Measurements from ENCODE around the gene HS3ST2.
A peak's percentile ranks its signal among the peaks of the same experiment; 100 is the strongest.
"Not testable (repeated sequence)": the region's sequence is repeated elsewhere in the genome, so short reads cannot be mapped to it uniquely, and the experiment has no call there.

Gene HS3ST2

GRCh38 chr16:22805326-22805725 lies 8.6 kb upstream of the HS3ST2 start:
- TF ChIP-seq, protein P1, sequence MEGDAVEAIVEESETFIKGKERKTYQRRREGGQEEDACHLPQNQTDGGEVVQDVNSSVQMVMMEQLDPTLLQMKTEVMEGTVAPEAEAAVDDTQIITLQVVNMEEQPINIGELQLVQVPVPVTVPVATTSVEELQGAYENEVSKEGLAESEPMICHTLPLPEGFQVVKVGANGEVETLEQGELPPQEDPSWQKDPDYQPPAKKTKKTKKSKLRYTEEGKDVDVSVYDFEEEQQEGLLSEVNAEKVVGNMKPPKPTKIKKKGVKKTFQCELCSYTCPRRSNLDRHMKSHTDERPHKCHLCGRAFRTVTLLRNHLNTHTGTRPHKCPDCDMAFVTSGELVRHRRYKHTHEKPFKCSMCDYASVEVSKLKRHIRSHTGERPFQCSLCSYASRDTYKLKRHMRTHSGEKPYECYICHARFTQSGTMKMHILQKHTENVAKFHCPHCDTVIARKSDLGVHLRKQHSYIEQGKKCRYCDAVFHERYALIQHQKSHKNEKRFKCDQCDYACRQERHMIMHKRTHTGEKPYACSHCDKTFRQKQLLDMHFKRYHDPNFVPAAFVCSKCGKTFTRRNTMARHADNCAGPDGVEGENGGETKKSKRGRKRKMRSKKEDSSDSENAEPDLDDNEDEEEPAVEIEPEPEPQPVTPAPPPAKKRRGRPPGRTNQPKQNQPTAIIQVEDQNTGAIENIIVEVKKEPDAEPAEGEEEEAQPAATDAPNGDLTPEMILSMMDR (IDR thresholded peaks at IDR 0.05; ENCODE audit: low read depth, low read length): no peak
- DNase-seq (ENCODE audit: low read depth in 2 of 2): no peak
- no peak overlapping the region for H3K4me3 ChIP-seq (replicated peaks in 1 of 2; ENCODE audit: low read depth in 2 of 2, low read length in 2 of 2)

- no peak for DNase-seq (ENCODE audit: low read depth in 2 of 2)
- TF ChIP-seq, protein P1 (IDR thresholded peaks at IDR 0.05; ENCODE audit: low read depth, low read length): no peak
- H3K4me3 ChIP-seq (replicated peaks in 1 of 2; ENCODE audit: low read depth in 2 of 2, low read length in 2 of 2): no peak overlapping the region
Measured at GRCh38 chr16:22806811-22807210, 7.2 kb upstream of the HS3ST2 start.

DNA sequence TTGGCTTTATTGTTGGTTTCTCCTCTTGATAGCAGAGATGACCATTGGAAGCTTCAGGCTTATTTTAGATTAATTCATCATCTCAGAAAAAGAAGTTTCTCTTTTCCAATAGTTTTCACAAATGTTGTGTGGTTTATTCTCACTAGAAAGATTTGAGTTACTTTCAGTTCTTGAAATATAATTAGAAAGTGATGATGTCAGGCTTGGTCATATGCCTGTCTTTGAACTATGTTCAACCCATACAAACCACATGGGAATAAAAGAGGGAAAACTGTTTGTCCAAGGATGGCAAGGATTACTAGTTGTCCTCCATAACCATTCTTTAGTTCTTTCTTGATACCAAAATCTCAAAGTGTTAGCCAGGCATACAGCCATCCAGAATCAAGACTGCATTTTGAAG lies 3.7 kb upstream of the HS3ST2 start:
- DNase-seq (ENCODE audit: low read depth in 2 of 2): no peak

GRCh38 chr16:22813223-22813947 lies 577 bp upstream of the HS3ST2 start:
- no peak overlapping the region for H3K4me3 ChIP-seq (replicated peaks in 1 of 2; ENCODE audit: low read depth in 2 of 2, low read length in 2 of 2)
- TF ChIP-seq, protein P1 (IDR thresholded peaks at IDR 0.05; ENCODE audit: low read depth, low read length): peak; percentile 66
- DNase-seq (ENCODE audit: low read depth in 2 of 2): peak; percentile 12 to 35

More for the DNA sequence above, 3.7 kb upstream of the HS3ST2 start:
- TF ChIP-seq, protein P1 (IDR thresholded peaks at IDR 0.05; ENCODE audit: low read depth, low read length): no peak
- no peak overlapping the region for H3K4me3 ChIP-seq (replicated peaks in 1 of 2; ENCODE audit: low read depth in 2 of 2, low read length in 2 of 2)

DNA sequence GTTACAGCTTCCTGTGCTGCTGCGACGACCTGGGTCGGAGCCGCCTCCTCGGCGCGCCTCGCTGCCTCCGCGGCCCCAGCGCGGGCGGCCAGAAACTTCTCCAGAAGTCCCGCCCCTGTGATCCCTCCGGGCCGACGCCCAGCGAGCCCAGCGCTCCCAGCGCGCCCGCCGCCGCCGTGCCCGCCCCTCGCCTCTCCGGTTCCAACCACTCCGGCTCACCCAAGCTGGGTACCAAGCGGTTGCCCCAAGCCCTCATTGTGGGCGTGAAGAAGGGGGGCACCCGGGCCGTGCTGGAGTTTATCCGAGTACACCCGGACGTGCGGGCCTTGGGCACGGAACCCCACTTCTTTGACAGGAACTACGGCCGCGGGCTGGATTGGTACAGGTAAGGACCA lies 746 bp downstream of the HS3ST2 start:
- DNase-seq (ENCODE audit: low read depth in 2 of 2): no peak
- TF ChIP-seq, protein P1 (IDR thresholded peaks at IDR 0.05; ENCODE audit: low read depth, low read length): no peak
- H3K4me3 ChIP-seq (replicated peaks in 1 of 2; ENCODE audit: low read depth in 2 of 2, low read length in 2 of 2): no peak overlapping the region

DNA sequence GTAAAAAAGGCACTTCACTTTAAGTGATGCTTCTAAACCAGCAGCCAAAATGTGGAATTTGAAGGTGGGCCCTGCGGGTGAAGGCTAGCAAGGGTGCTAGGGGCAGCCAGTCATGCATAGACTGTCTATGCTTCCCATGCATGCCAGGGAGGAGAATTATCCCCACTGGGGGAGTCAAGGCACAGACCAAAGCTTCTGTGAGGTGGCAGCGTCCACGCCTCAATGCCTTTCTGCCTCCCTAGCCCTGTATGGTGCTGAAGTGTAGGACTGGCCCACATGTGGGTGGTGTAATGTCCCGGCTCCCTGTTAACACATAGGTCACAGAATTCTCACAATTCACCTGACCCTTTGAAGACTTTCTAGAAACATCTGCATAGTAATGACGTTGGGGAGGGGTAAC lies 1.9 kb downstream of the HS3ST2 start:
- TF ChIP-seq, protein P1 (IDR thresholded peaks at IDR 0.05; ENCODE audit: low read depth, low read length): no peak

DNA sequence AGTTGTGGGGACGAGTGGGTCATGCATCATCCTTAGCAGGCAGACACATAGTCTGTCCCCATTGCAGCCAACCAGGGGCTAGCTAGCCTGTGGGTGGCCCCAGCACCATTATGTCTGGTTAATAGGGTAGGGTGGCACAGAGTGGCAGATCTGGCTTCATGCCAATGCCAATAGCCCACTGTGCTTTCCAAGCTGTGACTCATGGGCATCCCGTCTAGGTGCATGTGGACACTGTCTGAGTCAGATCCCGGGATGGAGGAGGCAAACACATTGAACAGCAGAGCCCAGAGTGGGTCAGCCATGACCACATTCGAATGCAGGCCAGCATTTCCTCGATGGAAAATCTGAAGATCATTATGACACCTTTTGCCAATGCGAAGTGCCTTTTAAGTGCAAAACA lies 2.5 kb downstream of the HS3ST2 start:
- H3K4me3 ChIP-seq (replicated peaks in 1 of 2; ENCODE audit: low read depth in 2 of 2, low read length in 2 of 2): no peak overlapping the region
- TF ChIP-seq, protein P1 (IDR thresholded peaks at IDR 0.05; ENCODE audit: low read depth, low read length): no peak
- DNase-seq (ENCODE audit: low read depth in 2 of 2): no peak

More for the DNA sequence above, 1.9 kb downstream of the HS3ST2 start:
- no peak for DNase-seq (ENCODE audit: low read depth in 2 of 2)
- H3K4me3 ChIP-seq (replicated peaks in 1 of 2; ENCODE audit: low read depth in 2 of 2, low read length in 2 of 2): no peak overlapping the region

DNA sequence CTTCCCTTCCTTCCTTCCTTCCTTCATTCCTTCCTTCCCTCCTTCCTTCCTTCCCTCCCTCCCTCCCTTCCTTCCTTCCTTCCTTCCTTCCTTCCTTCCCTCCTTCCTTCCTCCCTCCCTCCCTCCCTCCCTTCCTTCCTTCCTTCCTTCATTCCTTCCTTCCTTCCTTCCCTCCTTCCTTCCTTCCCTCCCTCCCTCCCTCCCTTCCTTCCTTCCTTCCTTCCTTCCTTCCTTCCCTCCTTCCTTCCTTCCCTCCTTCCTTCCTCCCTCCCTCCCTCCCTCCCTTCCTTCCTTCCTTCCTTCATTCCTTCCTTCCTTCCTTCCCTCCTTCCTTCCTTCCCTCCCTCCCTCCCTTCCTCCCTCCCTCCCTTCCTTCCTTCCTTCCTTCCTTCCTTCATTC lies 4.8 kb downstream of the HS3ST2 start:
- not testable (repeated sequence) for H3K4me3 ChIP-seq (replicated peaks in 1 of 2; ENCODE audit: low read depth in 2 of 2, low read length in 2 of 2); DNase-seq (ENCODE audit: low read depth in 2 of 2)
